ACC112 (cell line): ENCODE measurements around the gene GLCE.

Source experiments
- H2AFZ ChIP-seq: fragments of 200-600 bp; sonication (generic); one replicate; pipeline ENCODE4 v1.6.0; 2017; ENCODE audit warnings: antibody characterized with exemption, low read length; ENCODE audit not compliant: unreplicated experiment
- H3K27ac ChIP-seq: fragments of 200-600 bp; sonication (generic); 2 replicates; pipeline ENCODE4 v1.5.1; 2014; ENCODE audit warnings: low read depth, mild to moderate bottlenecking, antibody characterized with exemption, low read length, moderate library complexity
- H3K27me3 ChIP-seq: fragments of 200-600 bp; sonication (generic); 2 replicates; pipeline ENCODE4 v1.6.1; 2014; ENCODE audit warnings: mild to moderate bottlenecking, antibody characterized with exemption, low read length, moderate library complexity, mixed read lengths; ENCODE audit not compliant: insufficient read depth
- H3K36me3 ChIP-seq: fragments of 200-600 bp; sonication (generic); 2 replicates; pipeline ENCODE4 v1.6.1; 2016; ENCODE audit warnings: mild to moderate bottlenecking, antibody characterized with exemption, low read length, moderate library complexity, mixed read lengths; ENCODE audit not compliant: insufficient read depth
- H3K4me1 ChIP-seq: fragments of 200-600 bp; sonication (generic); one replicate; pipeline ENCODE4 v1.6.1; 2016; ENCODE audit warnings: low read length, mixed read lengths; ENCODE audit not compliant: insufficient read depth, unreplicated experiment, control insufficient read depth
- H3K4me3 ChIP-seq: fragments of 200-600 bp; sonication (generic); 2 replicates; pipeline ENCODE4 v1.5.1; 2014; ENCODE audit warnings: mild to moderate bottlenecking, low read depth, low read length
- H3K79me2 ChIP-seq: fragments of 200-600 bp; sonication (generic); one replicate; pipeline ENCODE4 v1.6.0; 2016; ENCODE audit warnings: low read length; ENCODE audit not compliant: control insufficient read depth, unreplicated experiment, insufficient read depth

Gene GLCE

GRCh38 chr15:69200832-69201745 lies 40.7 kb downstream of the GLCE start:
- H3K27ac ChIP-seq: no peak overlapping the region
- H2AFZ ChIP-seq: no peak overlapping the region
- no peak overlapping the region for H3K4me3 ChIP-seq
- H3K36me3 ChIP-seq: no peaks in the 10 kb centered on the region; the same call in 1 of the 2 replicates
- no peaks in the 10 kb centered on the region for H3K27me3 ChIP-seq
- H3K4me1 ChIP-seq: peaks cover under 1% of the 10 kb centered on the region
- no peaks in the 10 kb centered on the region for H3K79me2 ChIP-seq

- Histone ChIP-seq H3K27me3 (no peaks in the 10 kb centered on the region), H3K36me3 (no peaks in the 10 kb centered on the region), H3K79me2 (peaks cover 2% of the 10 kb centered on the region), H3K4me3 (no peak overlapping the region), H2AFZ (no peak overlapping the region), H3K27ac (no peak overlapping the region), H3K4me1 (no peaks in the 10 kb centered on the region)
Observed at GRCh38 chr15:69206079-69206478, 45.6 kb downstream of the GLCE start.

GRCh38 chr15:69209661-69210060 lies 49.2 kb downstream of the GLCE start:
- peaks cover 2% of the 10 kb centered on the region for H3K79me2 ChIP-seq
- H3K4me3 ChIP-seq: no peak overlapping the region
- no peak overlapping the region for H3K27ac ChIP-seq
- no peaks in the 10 kb centered on the region for H3K27me3 ChIP-seq
- H3K36me3 ChIP-seq: no peaks in the 10 kb centered on the region
- no peak overlapping the region for H2AFZ ChIP-seq
- no peaks in the 10 kb centered on the region for H3K4me1 ChIP-seq

- no peaks in the 10 kb centered on the region for H3K4me1 ChIP-seq
- no peaks in the 10 kb centered on the region for H3K36me3 ChIP-seq
- no peaks in the 10 kb centered on the region for H3K27me3 ChIP-seq
- no peak overlapping the region for H3K27ac ChIP-seq
- H3K4me3 ChIP-seq: no peak overlapping the region
- peaks cover 2% of the 10 kb centered on the region for H3K79me2 ChIP-seq
- no peak overlapping the region for H2AFZ ChIP-seq
Observed at GRCh38 chr15:69210574-69210973, 50.1 kb downstream of the GLCE start.

- H3K27ac ChIP-seq: no peak overlapping the region
- no peaks in the 10 kb centered on the region for H3K79me2 ChIP-seq
- no peaks in the 10 kb centered on the region for H3K27me3 ChIP-seq
- no peak overlapping the region for H2AFZ ChIP-seq
- H3K36me3 ChIP-seq: no peaks in the 10 kb centered on the region
- no peak overlapping the region for H3K4me3 ChIP-seq
- H3K4me1 ChIP-seq: no peaks in the 10 kb centered on the region
Observed at GRCh38 chr15:69213786-69214185, 53.4 kb downstream of the GLCE start.

- Histone ChIP-seq H2AFZ (no peak overlapping the region), H3K4me3 (no peak overlapping the region)
Observed at GRCh38 chr15:69215314-69216035, 55.0 kb downstream of the GLCE start.

GRCh38 chr15:69217381-69217780 lies 56.9 kb downstream of the GLCE start:
- no peaks in the 10 kb centered on the region for H3K4me1 ChIP-seq
- no peaks in the 10 kb centered on the region for H3K36me3 ChIP-seq
- H3K27me3 ChIP-seq: no peaks in the 10 kb centered on the region
- no peak overlapping the region for H2AFZ ChIP-seq
- no peaks in the 10 kb centered on the region for H3K79me2 ChIP-seq
- no peak overlapping the region for H3K4me3 ChIP-seq
- no peak overlapping the region for H3K27ac ChIP-seq

More at GRCh38 chr15:69215314-69216035, 55.0 kb downstream of the GLCE start:
- Histone ChIP-seq H3K79me2 (no peaks in the 10 kb centered on the region), H3K27ac (no peak overlapping the region), H3K4me1 (no peaks in the 10 kb centered on the region), H3K27me3 (no peaks in the 10 kb centered on the region), H3K36me3 (no peaks in the 10 kb centered on the region)

- no peaks in the 10 kb centered on the region for H3K27me3 ChIP-seq
- no peak overlapping the region for H3K27ac ChIP-seq
- no peak overlapping the region for H3K4me3 ChIP-seq
- H3K4me1 ChIP-seq: no peaks in the 10 kb centered on the region
- 0 out of 2 replicates have a peak, but pooled peaks cover 5% of the 10 kb centered on the region for H3K36me3 ChIP-seq
- H2AFZ ChIP-seq: no peak overlapping the region
- H3K79me2 ChIP-seq: no peaks in the 10 kb centered on the region
Observed at GRCh38 chr15:69219690-69220089, 59.3 kb downstream of the GLCE start.

- Histone ChIP-seq H3K27ac (no peak overlapping the region), H3K4me1 (peaks cover 4% of the 10 kb centered on the region), H3K4me3 (no peak overlapping the region), H3K36me3 (0 out of 2 replicates have a peak, but pooled peaks cover 5% of the 10 kb centered on the region), H3K27me3 (no peaks in the 10 kb centered on the region), H3K79me2 (no peaks in the 10 kb centered on the region), H2AFZ (no peak overlapping the region)
Observed at GRCh38 chr15:69222002-69222474, 61.6 kb downstream of the GLCE start.

GRCh38 chr15:69223083-69223813 lies 62.8 kb downstream of the GLCE start:
- H3K4me3 ChIP-seq: no peak overlapping the region
- H3K36me3 ChIP-seq: 0 out of 2 replicates have a peak, but pooled peaks cover 5% of the 10 kb centered on the region

More at GRCh38 chr15:69223083-69223813, 62.8 kb downstream of the GLCE start:
- Histone ChIP-seq H3K27me3 (no peaks in the 10 kb centered on the region), H2AFZ (no peak overlapping the region), H3K79me2 (no peaks in the 10 kb centered on the region), H3K27ac (no peak overlapping the region), H3K4me1 (peaks cover 4% of the 10 kb centered on the region)
